ENCODE data around the gene COPS4.

DNA sequence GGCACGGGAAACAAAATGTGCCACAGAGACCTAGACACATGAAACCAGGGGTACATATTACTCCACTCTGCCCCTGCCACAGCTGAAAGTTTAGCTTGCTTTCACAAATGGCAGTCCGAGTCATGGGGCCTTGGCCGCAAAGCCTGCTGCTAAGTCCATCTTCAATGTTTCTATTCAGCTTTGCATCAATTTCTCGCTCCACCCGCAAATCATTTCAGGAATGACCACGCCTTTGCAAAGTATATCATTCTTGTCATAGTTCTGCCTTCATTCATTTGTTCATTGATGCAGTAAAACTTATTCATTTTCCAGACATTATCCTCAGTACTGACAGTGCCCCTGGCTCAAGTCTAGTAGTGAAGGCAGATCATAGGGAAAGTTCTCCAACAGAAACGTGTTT, 70.0 kb downstream of the COPS4 start:
- TF ChIP-seq CTCF (IDR thresholded peaks at IDR 0.05) (no peak), POLR2A (IDR thresholded peaks at IDR 0.05) (no peak)

Data from body of pancreas (tissue), 4 donors.